ENCODE measurements around the gene KCNH1.

Gene KCNH1

GRCh38 chr1:210776712-210777111 is 357.2 kb downstream of the KCNH1 start:
- in situ Hi-C loops (cut with HindIII; ENCODE audit: low sequenced_read_pairs) = no loop called here
- TF ChIP-seq, protein P1, sequence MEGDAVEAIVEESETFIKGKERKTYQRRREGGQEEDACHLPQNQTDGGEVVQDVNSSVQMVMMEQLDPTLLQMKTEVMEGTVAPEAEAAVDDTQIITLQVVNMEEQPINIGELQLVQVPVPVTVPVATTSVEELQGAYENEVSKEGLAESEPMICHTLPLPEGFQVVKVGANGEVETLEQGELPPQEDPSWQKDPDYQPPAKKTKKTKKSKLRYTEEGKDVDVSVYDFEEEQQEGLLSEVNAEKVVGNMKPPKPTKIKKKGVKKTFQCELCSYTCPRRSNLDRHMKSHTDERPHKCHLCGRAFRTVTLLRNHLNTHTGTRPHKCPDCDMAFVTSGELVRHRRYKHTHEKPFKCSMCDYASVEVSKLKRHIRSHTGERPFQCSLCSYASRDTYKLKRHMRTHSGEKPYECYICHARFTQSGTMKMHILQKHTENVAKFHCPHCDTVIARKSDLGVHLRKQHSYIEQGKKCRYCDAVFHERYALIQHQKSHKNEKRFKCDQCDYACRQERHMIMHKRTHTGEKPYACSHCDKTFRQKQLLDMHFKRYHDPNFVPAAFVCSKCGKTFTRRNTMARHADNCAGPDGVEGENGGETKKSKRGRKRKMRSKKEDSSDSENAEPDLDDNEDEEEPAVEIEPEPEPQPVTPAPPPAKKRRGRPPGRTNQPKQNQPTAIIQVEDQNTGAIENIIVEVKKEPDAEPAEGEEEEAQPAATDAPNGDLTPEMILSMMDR (IDR thresholded peaks at IDR 0.05; ENCODE audit: low read depth, low read length) = no peak
- no peak for DNase-seq (ENCODE audit: low read depth, low spot score)
- H3K4me3 ChIP-seq (ENCODE audit: low read depth, low read length) = no peak overlapping the region

DNA sequence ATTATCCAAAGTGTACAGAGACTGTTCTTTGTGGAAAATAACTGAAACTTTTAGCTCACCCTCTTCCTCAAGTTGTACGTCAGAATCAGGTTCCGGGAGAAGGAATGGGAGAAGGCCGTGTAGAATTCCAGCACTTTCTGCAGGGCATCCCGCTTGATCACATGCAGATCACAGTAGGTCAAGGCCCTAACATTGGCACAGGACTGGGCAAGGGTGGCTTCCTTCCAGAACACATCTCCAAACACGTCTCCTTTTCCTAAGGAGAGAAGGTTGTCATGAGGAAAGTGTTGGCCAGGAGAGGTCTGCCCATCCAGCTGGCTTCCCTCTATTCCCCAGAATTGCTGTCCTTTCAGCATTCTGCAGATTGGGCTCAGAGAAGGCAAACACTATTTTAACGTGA is 358.7 kb downstream of the KCNH1 start:
- no peak overlapping the region for H3K4me3 ChIP-seq (ENCODE audit: low read depth, low read length)
- in situ Hi-C loops (cut with HindIII; ENCODE audit: low sequenced_read_pairs) = no loop called here
- no peak for DNase-seq (ENCODE audit: low read depth, low spot score)
- TF ChIP-seq, protein P1 (IDR thresholded peaks at IDR 0.05; ENCODE audit: low read depth, low read length) = no peak

DNA sequence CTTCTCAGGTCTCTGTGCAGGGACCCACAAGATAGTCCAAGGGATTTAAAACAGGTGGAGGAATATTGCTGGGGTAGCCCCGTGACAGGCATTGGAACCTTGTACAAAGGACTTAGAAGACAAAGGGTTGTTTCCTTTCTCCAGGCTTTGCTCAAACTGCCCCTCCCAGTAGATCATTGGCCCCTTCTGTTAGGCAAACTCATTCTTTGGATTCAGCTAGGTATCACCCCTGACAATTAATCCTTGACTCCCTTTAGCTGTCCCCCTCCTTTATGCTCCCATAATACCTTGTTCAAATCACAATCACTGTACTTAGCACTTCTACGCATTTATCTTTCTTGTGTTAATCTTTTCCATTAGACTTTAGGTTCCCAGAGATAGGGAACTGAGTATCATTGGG is 360.5 kb downstream of the KCNH1 start:
- DNase-seq (ENCODE audit: low read depth, low spot score) = no peak
- in situ Hi-C loops (cut with HindIII; ENCODE audit: low sequenced_read_pairs) = no loop called here
- no peak overlapping the region for H3K4me3 ChIP-seq (ENCODE audit: low read depth, low read length)
- TF ChIP-seq, protein P1 (IDR thresholded peaks at IDR 0.05; ENCODE audit: low read depth, low read length) = no peak

- TF ChIP-seq, protein P1 (IDR thresholded peaks at IDR 0.05; ENCODE audit: low read depth, low read length) = no peak
- in situ Hi-C loops (cut with HindIII; ENCODE audit: low sequenced_read_pairs) = no loop called here
- no peak overlapping the region for H3K4me3 ChIP-seq (ENCODE audit: low read depth, low read length)
- no peak for DNase-seq (ENCODE audit: low read depth, low spot score)
These were observed 362.8 kb downstream of the KCNH1 start for GRCh38 chr1:210771131-210771530.

- H3K4me3 ChIP-seq (ENCODE audit: low read depth, low read length) = no peak overlapping the region
- TF ChIP-seq, protein P1 (IDR thresholded peaks at IDR 0.05; ENCODE audit: low read depth, low read length) = no peak
- in situ Hi-C loops (cut with HindIII; ENCODE audit: low sequenced_read_pairs) = no loop called here
- DNase-seq (ENCODE audit: low read depth, low spot score) = no peak
These were observed 363.5 kb downstream of the KCNH1 start for GRCh38 chr1:210770396-210770984.

GRCh38 chr1:210769473-210769872 is 364.5 kb downstream of the KCNH1 start:
- TF ChIP-seq, protein P1 (IDR thresholded peaks at IDR 0.05; ENCODE audit: low read depth, low read length) = no peak
- in situ Hi-C loops (cut with HindIII; ENCODE audit: low sequenced_read_pairs) = no loop called here
- H3K4me3 ChIP-seq (ENCODE audit: low read depth, low read length) = no peak overlapping the region
- no peak for DNase-seq (ENCODE audit: low read depth, low spot score)
